ENCODE data around the gene ELOVL7. TPM values are rescaled to one million over a fixed set of nuclear protein-coding genes. Genes with fewer than 3 reads are reported as not detected.

The ELOVL7 gene
- total RNA-seq, 2 donors from 2014 or later: 25.4 to 31.5 TPM

- H3K36me3 ChIP-seq: no peaks in the 10 kb centered on the region
- no peak for TF ChIP-seq CTCF (IDR thresholded peaks at IDR 0.05)
- H3K9ac ChIP-seq (ENCODE audit: low read depth in 2 of 2, low read length in 2 of 2): no peak overlapping the region
- intact Hi-C loops (cut with DNase I): no loop called here
- no peaks in the 10 kb centered on the region for H3K9me3 ChIP-seq
- H3K4me3 ChIP-seq: no peak overlapping the region
- DNase-seq: no peak
- H3K27me3 ChIP-seq: no peaks in the 10 kb centered on the region
- no peaks in the 10 kb centered on the region for H3K4me1 ChIP-seq
- H3K27ac ChIP-seq: no peak overlapping the region
Measured at GRCh38 chr5:60833520-60833919, 10.5 kb downstream of the ELOVL7 start.

- no peak overlapping the region for H3K27ac ChIP-seq
- H3K4me3 ChIP-seq: no peak overlapping the region
- TF ChIP-seq CTCF (IDR thresholded peaks at IDR 0.05): no peak
- no peak overlapping the region for H3K9ac ChIP-seq (ENCODE audit: low read depth in 2 of 2, low read length in 2 of 2)
- no peaks in the 10 kb centered on the region for H3K27me3 ChIP-seq
- H3K36me3 ChIP-seq: no peaks in the 10 kb centered on the region
- intact Hi-C loops (cut with DNase I): no loop called here
- no peaks in the 10 kb centered on the region for H3K4me1 ChIP-seq
- no peak for DNase-seq
- no peaks in the 10 kb centered on the region for H3K9me3 ChIP-seq
Measured at GRCh38 chr5:60830581-60831127, 13.4 kb downstream of the ELOVL7 start.

GRCh38 chr5:60829490-60830266 is 14.4 kb downstream of the ELOVL7 start:
- H3K9ac ChIP-seq (ENCODE audit: low read depth in 2 of 2, low read length in 2 of 2): no peak overlapping the region
- H3K36me3 ChIP-seq: no peaks in the 10 kb centered on the region
- H3K27me3 ChIP-seq: no peaks in the 10 kb centered on the region
- no peak overlapping the region for H3K27ac ChIP-seq
- intact Hi-C loops (cut with DNase I): no loop called here
- no peak for TF ChIP-seq CTCF (IDR thresholded peaks at IDR 0.05)
- DNase-seq: no peak
- no peaks in the 10 kb centered on the region for H3K4me1 ChIP-seq
- H3K4me3 ChIP-seq: no peak overlapping the region
- H3K9me3 ChIP-seq: no peaks in the 10 kb centered on the region

- TF ChIP-seq CTCF (IDR thresholded peaks at IDR 0.05): no peak
- Histone ChIP-seq H3K27me3 (no peaks in the 10 kb centered on the region), H3K4me1 (no peaks in the 10 kb centered on the region), H3K27ac (no peak overlapping the region), H3K4me3 (no peak overlapping the region), H3K36me3 (no peaks in the 10 kb centered on the region), H3K9ac (ENCODE audit: low read depth in 2 of 2, low read length in 2 of 2) (no peak overlapping the region), H3K9me3 (no peaks in the 10 kb centered on the region)
- DNase-seq: no peak
- intact Hi-C loops (cut with DNase I): no loop called here
Measured at GRCh38 chr5:60827201-60827600, 16.9 kb downstream of the ELOVL7 start.

GRCh38 chr5:60826653-60827052 is 17.4 kb downstream of the ELOVL7 start:
- TF ChIP-seq CTCF (IDR thresholded peaks at IDR 0.05): no peak
- H3K27me3 ChIP-seq: no peaks in the 10 kb centered on the region
- H3K4me1 ChIP-seq: no peaks in the 10 kb centered on the region
- no peak overlapping the region for H3K27ac ChIP-seq
- H3K4me3 ChIP-seq: no peak overlapping the region
- DNase-seq: no peak
- no peaks in the 10 kb centered on the region for H3K36me3 ChIP-seq
- H3K9ac ChIP-seq (ENCODE audit: low read depth in 2 of 2, low read length in 2 of 2): no peak overlapping the region
- intact Hi-C loops (cut with DNase I): no loop called here
- no peaks in the 10 kb centered on the region for H3K9me3 ChIP-seq

Data from colonic mucosa (tissue), 4 donors.